GM18519 (cell line): ENCODE measurements around the gene RTL5.

Experiments
- ATAC-seq: cut with Tn5 transposase; IDR thresholded peaks from one replicate; pipeline ENCODE4 v1.9.1; 2021; ENCODE audit warnings: mild to moderate bottlenecking, moderate library complexity; ENCODE audit not compliant: unreplicated experiment, low FRiP score

The RTL5 gene

GRCh38 chrX:72130156-72130761 is 1.5 kb downstream of the RTL5 start:
- no peak for ATAC-seq

GRCh38 chrX:72129661-72130060 is 2.1 kb downstream of the RTL5 start:
- ATAC-seq = no peak

- no peak for ATAC-seq
Observed at GRCh38 chrX:72128881-72129280, 2.8 kb downstream of the RTL5 start.

- ATAC-seq = no peak
Observed at GRCh38 chrX:72128183-72128834, 3.4 kb downstream of the RTL5 start.

GRCh38 chrX:72127332-72127731 is 4.4 kb downstream of the RTL5 start:
- no peak for ATAC-seq

GRCh38 chrX:72126539-72127140 is 5.1 kb downstream of the RTL5 start:
- peak; percentile 40 for ATAC-seq

- no peak for ATAC-seq
Observed at GRCh38 chrX:72126048-72126415, 5.7 kb downstream of the RTL5 start.

- ATAC-seq = no peak
Observed at GRCh38 chrX:72125331-72126047, 6.2 kb downstream of the RTL5 start.

- ATAC-seq = no peak
Observed at GRCh38 chrX:72124540-72125201, 7.0 kb downstream of the RTL5 start.

- ATAC-seq = no peak
Observed at GRCh38 chrX:72123471-72124185, 8.1 kb downstream of the RTL5 start.

GRCh38 chrX:72122621-72123337 is 8.9 kb downstream of the RTL5 start:
- ATAC-seq = no peak

GRCh38 chrX:72121383-72121782 is 10.3 kb downstream of the RTL5 start:
- ATAC-seq = no peak

- no peak for ATAC-seq
Observed at GRCh38 chrX:72120837-72121236, 10.9 kb downstream of the RTL5 start.

- no peak for ATAC-seq
Observed at GRCh38 chrX:72117636-72118210, 14.0 kb downstream of the RTL5 start.

- no peak for ATAC-seq
Observed at GRCh38 chrX:72115380-72115779, 16.3 kb downstream of the RTL5 start.

- no peak for ATAC-seq
Observed at GRCh38 chrX:72114807-72115206, 16.9 kb downstream of the RTL5 start.

- no peak for ATAC-seq
Observed at GRCh38 chrX:72114306-72114705, 17.4 kb downstream of the RTL5 start.

- no peak for ATAC-seq
Observed at GRCh38 chrX:72113461-72113860, 18.3 kb downstream of the RTL5 start.
